ENCODE data around the gene ITGAD. TPM values are rescaled to one million over a fixed set of nuclear protein-coding genes. Genes with fewer than 3 reads are reported as not detected.

Gene ITGAD
- total and polyA plus RNA-seq, 2 donors (not counting 3 experiments of a cell fraction or from before 2014, with no cell fraction given) = not detected

- H3K9me3 ChIP-seq (replicated peaks; ENCODE audit: control insufficient read depth, insufficient read depth, low read length) = no peaks in the 10 kb centered on the region
- CTCF ChIA-PET = interaction anchor here (0.6 to 2.0 kb wide), 2 partner anchors 25 to 81 kb away, joined by 3 to 8 read pairs; no protein-coding TSS in a partner anchor
- intact Hi-C loops (cut with micrococcal nuclease) = no loop called here
Observed at GRCh38 chr16:31357324-31358109, 35.6 kb upstream of the ITGAD start.

GRCh38 chr16:31360251-31360650 lies 32.9 kb upstream of the ITGAD start:
- no peak for DNase-seq (ENCODE audit: low read depth, low spot score)
- FAIRE-seq = no peak
- H2AFZ ChIP-seq (ENCODE audit: low read depth, low read length) = no peak overlapping the region
- no peak overlapping the region for H3K9ac ChIP-seq (replicated peaks; ENCODE audit: extremely low read depth, insufficient read depth, low read length)
- H3K4me2 ChIP-seq (ENCODE audit: insufficient read depth, low read length) = no peak overlapping the region
- H3K27me3 ChIP-seq (ENCODE audit: control insufficient read depth in 2 of 2, insufficient read depth in 2 of 2, low read length in 2 of 2) = no peaks in the 10 kb centered on the region
- no peak overlapping the region for H3K4me3 ChIP-seq (replicated peaks in 1 of 3; ENCODE audit: insufficient read depth in 1 of 3, low read depth in 1 of 3, low read length in 3 of 3)
- H3K79me2 ChIP-seq (ENCODE audit: control insufficient read depth, insufficient read depth, low read length) = no peaks in the 10 kb centered on the region
- ChIA-PET POLR2A (no interaction called here), CTCF (interaction anchor here (1.0 kb wide), 1 partner anchor 10 kb away, joined by 4 read pairs; no protein-coding TSS in a partner anchor)
- TF ChIP-seq JUN (IDR thresholded peaks at IDR 0.05; ENCODE audit: borderline replicate concordance, insufficient read depth, insufficient read length, low read depth) = no peak
- TF ChIP-seq MAX (IDR thresholded peaks at IDR 0.05; ENCODE audit: insufficient read depth, insufficient read length) = no peak
- TF ChIP-seq POLR2A (IDR thresholded peaks at IDR 0.05; ENCODE audit: low read depth, low read length) = no peak
- no peak for TF ChIP-seq MYC (IDR thresholded peaks at IDR 0.05; ENCODE audit: low read depth, low read length)
- TF ChIP-seq GATA2 (IDR thresholded peaks at IDR 0.05; ENCODE audit: insufficient read depth, insufficient read length, low read depth, low read length) = no peak
- no peaks in the 10 kb centered on the region for H4K20me1 ChIP-seq (replicated peaks; ENCODE audit: control insufficient read depth, extremely low read depth, insufficient read depth, low read length)
- no TSS peak for BruUV-seq (replicated peaks)
- no peaks in the 10 kb centered on the region for H3K9me1 ChIP-seq (replicated peaks; ENCODE audit: control insufficient read depth, extremely low read depth, insufficient read depth, low read length)
- intact Hi-C loops (cut with micrococcal nuclease) = no loop called here
- no peak overlapping the region for H3K27ac ChIP-seq (ENCODE audit: insufficient read depth, low read depth, low read length)
- H3K9me3 ChIP-seq (replicated peaks; ENCODE audit: control insufficient read depth, insufficient read depth, low read length) = no peaks in the 10 kb centered on the region
- dilution Hi-C loops (cut with MboI; ENCODE audit: extremely low pct_ligation_motif_present, low sequenced_read_pairs) = no loop called here
- peaks cover under 1% of the 10 kb centered on the region for H3K4me1 ChIP-seq (ENCODE audit: control insufficient read depth, extremely low read depth, insufficient read depth, low read length)
- H3K36me3 ChIP-seq (ENCODE audit: control insufficient read depth in 2 of 2, extremely low read depth in 1 of 2, insufficient read depth in 2 of 2, low read length in 2 of 2) = no peaks in the 10 kb centered on the region

More at GRCh38 chr16:31357324-31358109, 35.6 kb upstream of the ITGAD start:
- TF ChIP-seq MAX (IDR thresholded peaks at IDR 0.05; ENCODE audit: insufficient read depth, insufficient read length) (peak; percentile 24), FOS (IDR thresholded peaks at IDR 0.05; ENCODE audit: borderline replicate concordance, insufficient read depth, low read length) (no peak), MYC (IDR thresholded peaks at IDR 0.05; ENCODE audit: low read depth, low read length) (no peak)
- H3K4me3 ChIP-seq (replicated peaks in 1 of 3; ENCODE audit: insufficient read depth in 1 of 3, low read depth in 1 of 3, low read length in 3 of 3) = no peak overlapping the region
- BruUV-seq (replicated peaks) = no TSS peak
- no peaks in the 10 kb centered on the region for H3K9me1 ChIP-seq (replicated peaks; ENCODE audit: control insufficient read depth, extremely low read depth, insufficient read depth, low read length)
- H3K27me3 ChIP-seq (ENCODE audit: control insufficient read depth in 2 of 2, insufficient read depth in 2 of 2, low read length in 2 of 2) = no peaks in the 10 kb centered on the region
- DNase-seq (ENCODE audit: low read depth, low spot score) (no peak), FAIRE-seq (no peak)
- H3K4me2 ChIP-seq (ENCODE audit: insufficient read depth, low read length) = no peak overlapping the region
- POLR2A ChIA-PET = no interaction called here
- peaks cover 4% of the 10 kb centered on the region for H3K4me1 ChIP-seq (ENCODE audit: control insufficient read depth, extremely low read depth, insufficient read depth, low read length)
- no peak overlapping the region for H3K27ac ChIP-seq (ENCODE audit: insufficient read depth, low read depth, low read length)
- H3K9ac ChIP-seq (replicated peaks; ENCODE audit: extremely low read depth, insufficient read depth, low read length) = no peak overlapping the region
- no peaks in the 10 kb centered on the region for H3K79me2 ChIP-seq (ENCODE audit: control insufficient read depth, insufficient read depth, low read length)
- dilution Hi-C loops (cut with MboI; ENCODE audit: extremely low pct_ligation_motif_present, low sequenced_read_pairs) = no loop called here
- no peaks in the 10 kb centered on the region for H4K20me1 ChIP-seq (replicated peaks; ENCODE audit: control insufficient read depth, extremely low read depth, insufficient read depth, low read length)
- no peaks in the 10 kb centered on the region for H3K36me3 ChIP-seq (ENCODE audit: control insufficient read depth in 2 of 2, extremely low read depth in 1 of 2, insufficient read depth in 2 of 2, low read length in 2 of 2)
- no peak overlapping the region for H2AFZ ChIP-seq (ENCODE audit: low read depth, low read length)

Measured in endothelial cell of umbilical vein (primary cell).